SK-N-SH (cell line): ENCODE results near the gene EFNA3.

Source experiments
- EZH2phosphoT487 ChIP-seq: fragments of 200-600 bp; sonication (generic); IDR thresholded peaks from 2 replicates; pipeline ENCODE4 v1.6.1; 2017; ENCODE audit warnings: low read depth, mixed run types, mild to moderate bottlenecking, antibody characterized with exemption, moderate library complexity, borderline replicate concordance
- POLR2AphosphoS5 ChIP-seq: IDR thresholded peaks from 2 replicates; pipeline ENCODE4 v1.6.1; 2012; ENCODE audit warnings: low read depth, low read length
- TF ChIP-seq, protein P1 (sequence below): fragments of 200-600 bp; sonication (generic); IDR thresholded peaks from 2 replicates; pipeline ENCODE4 v1.6.1; 2017; ENCODE audit warnings: antibody characterized with exemption, mild to moderate bottlenecking, moderate library complexity

- TF ChIP-seq POLR2AphosphoS5 (no peak), EZH2phosphoT487 (no peak)
- TF ChIP-seq, protein P1, sequence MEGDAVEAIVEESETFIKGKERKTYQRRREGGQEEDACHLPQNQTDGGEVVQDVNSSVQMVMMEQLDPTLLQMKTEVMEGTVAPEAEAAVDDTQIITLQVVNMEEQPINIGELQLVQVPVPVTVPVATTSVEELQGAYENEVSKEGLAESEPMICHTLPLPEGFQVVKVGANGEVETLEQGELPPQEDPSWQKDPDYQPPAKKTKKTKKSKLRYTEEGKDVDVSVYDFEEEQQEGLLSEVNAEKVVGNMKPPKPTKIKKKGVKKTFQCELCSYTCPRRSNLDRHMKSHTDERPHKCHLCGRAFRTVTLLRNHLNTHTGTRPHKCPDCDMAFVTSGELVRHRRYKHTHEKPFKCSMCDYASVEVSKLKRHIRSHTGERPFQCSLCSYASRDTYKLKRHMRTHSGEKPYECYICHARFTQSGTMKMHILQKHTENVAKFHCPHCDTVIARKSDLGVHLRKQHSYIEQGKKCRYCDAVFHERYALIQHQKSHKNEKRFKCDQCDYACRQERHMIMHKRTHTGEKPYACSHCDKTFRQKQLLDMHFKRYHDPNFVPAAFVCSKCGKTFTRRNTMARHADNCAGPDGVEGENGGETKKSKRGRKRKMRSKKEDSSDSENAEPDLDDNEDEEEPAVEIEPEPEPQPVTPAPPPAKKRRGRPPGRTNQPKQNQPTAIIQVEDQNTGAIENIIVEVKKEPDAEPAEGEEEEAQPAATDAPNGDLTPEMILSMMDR: no peak
Measured at GRCh38 chr1:155057104-155057503, 21.5 kb upstream of the EFNA3 start.
